ENCODE data around the gene SMCO1. TPM values are rescaled to one million over a fixed set of nuclear protein-coding genes. Genes with fewer than 3 reads are reported as not detected.

SMCO1 gene
- total and polyA plus RNA-seq, 2 of the 4 experiments (the other 2 are of a cell fraction), result not detected

- peaks cover 4 to 10% of the 10 kb centered on the region in 2 experiments; a peak in 2 of 4 replicates for H3K79me1 ChIP-seq (ENCODE audit: low read depth in 1 of 2, low read length in 2 of 2)
- H3K56ac ChIP-seq (ENCODE audit: extremely low read depth, insufficient read depth, low read length), result no peak overlapping the region
- no peak overlapping the region for H2AK9ac ChIP-seq (replicated peaks; ENCODE audit: low read depth, low read length, poor library complexity)
- H3K4ac ChIP-seq (ENCODE audit: low read depth, low read length), result no peak overlapping the region
- H4K5ac ChIP-seq (ENCODE audit: low read depth, low read length), result no peak overlapping the region
- H3K14ac ChIP-seq (replicated peaks; ENCODE audit: low read depth, low read length), result no peak overlapping the region
- in situ Hi-C loops (cut with MboI; ENCODE audit: low sequenced_read_pairs) (no loop called here), intact Hi-C loops (cut with micrococcal nuclease) (no loop called here), dilution Hi-C loops (cut with HindIII; ENCODE audit: low sequenced_read_pairs, unreplicated experiment) (no loop called here)
- H3K4me3 ChIP-seq (ENCODE audit: insufficient read depth, low read depth, low read length), result no peak overlapping the region
- H3K9me1 ChIP-seq (ENCODE audit: insufficient read depth, low read length), result peaks cover 1% of the 10 kb centered on the region
- no peak overlapping the region for H2AFZ ChIP-seq (replicated peaks; ENCODE audit: low read length, poor library complexity)
- H3K9ac ChIP-seq (ENCODE audit: low read depth, low read length), result no peak overlapping the region
- no peak overlapping the region for H2BK5ac ChIP-seq (ENCODE audit: low read depth, low read length, poor library complexity, severe bottlenecking)
- no peak overlapping the region for H3K18ac ChIP-seq (ENCODE audit: low read depth, low read length)
- ChIA-PET CTCF (no interaction called here), POLR2A (ENCODE audit: unreplicated experiment) (no interaction called here)
- no peak overlapping the region for H2BK120ac ChIP-seq (ENCODE audit: low read depth, low read length)
- no peak overlapping the region for H2BK15ac ChIP-seq (ENCODE audit: low read depth, low read length)
- TF ChIP-seq CHD1 (IDR thresholded peaks at IDR 0.05; ENCODE audit: low read depth, low read length) (no peak), POLR2A (IDR thresholded peaks at IDR 0.05; ENCODE audit: low read depth, low read length) (no peak), CTCF (conservative IDR thresholded peaks at IDR 0.05; ENCODE audit: low read depth, low read length) (no peak), MAZ (IDR thresholded peaks at IDR 0.05; ENCODE audit: borderline replicate concordance, low read depth, low read length) (no peak), RAD21 (IDR thresholded peaks at IDR 0.05; ENCODE audit: low read length) (no peak), RFX5 (IDR thresholded peaks at IDR 0.05; ENCODE audit: low read depth, low read length) (no peak), MAFK (IDR thresholded peaks at IDR 0.05; ENCODE audit: low read depth, low read length) (no peak), FOS (IDR thresholded peaks at IDR 0.05; ENCODE audit: low read depth, low read length) (no peak), CEBPB (IDR thresholded peaks at IDR 0.05; ENCODE audit: low read depth, low read length) (no peak), BHLHE40 (IDR thresholded peaks at IDR 0.05; ENCODE audit: low read depth, low read length) (no peak), ELK1 (IDR thresholded peaks at IDR 0.05; ENCODE audit: borderline replicate concordance, low read depth, low read length) (no peak), NFE2L2 (IDR thresholded peaks at IDR 0.05; ENCODE audit: low read depth, low read length) (no peak), MXI1 (IDR thresholded peaks at IDR 0.05; ENCODE audit: borderline replicate concordance, low read depth, low read length) (no peak), USF2 (IDR thresholded peaks at IDR 0.05; ENCODE audit: low read depth, low read length) (no peak), RCOR1 (IDR thresholded peaks at IDR 0.05; ENCODE audit: insufficient replicate concordance, low read length) (no peak), SMC3 (IDR thresholded peaks at IDR 0.05; ENCODE audit: low read depth, low read length) (no peak)
- H3K27ac ChIP-seq (ENCODE audit: insufficient read depth, low read length), result no peak overlapping the region
- no peak overlapping the region for H2AK5ac ChIP-seq (ENCODE audit: low read depth, low read length)
- H2BK20ac ChIP-seq (ENCODE audit: low read depth, low read length), result no peak overlapping the region
- 100% methylated on average over 1 of the region's 3 CpGs; no CpG with 5 or more reads in 1 of the 2 experiments for WGBS, 2 experiments (ENCODE audit: extremely low coverage in 2 of 2, insufficient read length in 1 of 2)
- no peaks in the 10 kb centered on the region for H3K4me1 ChIP-seq (ENCODE audit: control insufficient read depth, insufficient read depth, low read length)
- H4K8ac ChIP-seq (ENCODE audit: low read depth in 2 of 2, low read length in 2 of 2), result no peak overlapping the region
- 0 out of 2 replicates have a peak, but pooled peaks cover 4% of the 10 kb centered on the region for H3K36me3 ChIP-seq (ENCODE audit: control insufficient read depth, insufficient read depth, low read length)
- no peaks in the 10 kb centered on the region for H4K20me1 ChIP-seq (ENCODE audit: insufficient read depth, low read length)
- BruUV-seq (replicated peaks), result no TSS peak
- peaks cover 5% of the 10 kb centered on the region; the same call in 1 of the 2 replicates for H3K9me3 ChIP-seq (ENCODE audit: control insufficient read depth, insufficient read depth, low read length)
- no peak overlapping the region for H3K4me2 ChIP-seq (ENCODE audit: low read depth, low read length)
- no peaks in the 10 kb centered on the region for H3K27me3 ChIP-seq (ENCODE audit: control insufficient read depth, insufficient read depth, low read length)
- ATAC-seq (ENCODE audit: low read depth) (no peak), DNase-seq (no peak)
- H4K91ac ChIP-seq (ENCODE audit: insufficient read depth, low read depth, low read length), result no peak overlapping the region
- H3K23ac ChIP-seq (ENCODE audit: low read depth, low read length), result no peak overlapping the region
Measured at GRCh38 chr3:196554205-196554604, 39.1 kb upstream of the SMCO1 start.
